HG03196 (cell line): ENCODE data around the gene ATP11A.

Experiments used
- ATAC-seq: cut with Tn5 transposase; IDR thresholded peaks from one replicate; pipeline ENCODE4 v1.9.1; 2021; ENCODE audit not compliant: unreplicated experiment

Gene ATP11A

GRCh38 chr13:112813552-112813951 lies 123.7 kb downstream of the ATP11A start:
- ATAC-seq, result no peak

GRCh38 chr13:112814905-112815585 lies 125.2 kb downstream of the ATP11A start:
- ATAC-seq, result no peak

GRCh38 chr13:112815871-112816270 lies 126.0 kb downstream of the ATP11A start:
- ATAC-seq, result no peak

GRCh38 chr13:112818040-112818697 lies 128.3 kb downstream of the ATP11A start:
- ATAC-seq, result no peak

- no peak for ATAC-seq
These were observed 128.8 kb downstream of the ATP11A start for GRCh38 chr13:112818698-112819045.

- no peak for ATAC-seq
These were observed 129.3 kb downstream of the ATP11A start for GRCh38 chr13:112819111-112819510.

GRCh38 chr13:112819816-112820215 lies 130.0 kb downstream of the ATP11A start:
- no peak for ATAC-seq

GRCh38 chr13:112820318-112820717 lies 130.5 kb downstream of the ATP11A start:
- no peak for ATAC-seq

- no peak for ATAC-seq
These were observed 131.7 kb downstream of the ATP11A start for GRCh38 chr13:112821340-112822055.

GRCh38 chr13:112822851-112823250 lies 133.0 kb downstream of the ATP11A start:
- no peak for ATAC-seq

- ATAC-seq, result no peak
These were observed 134.6 kb downstream of the ATP11A start for GRCh38 chr13:112824429-112824828.

GRCh38 chr13:112825071-112825470 lies 135.2 kb downstream of the ATP11A start:
- no peak for ATAC-seq

GRCh38 chr13:112825875-112826274 lies 136.0 kb downstream of the ATP11A start:
- ATAC-seq, result no peak

- no peak for ATAC-seq
These were observed 136.7 kb downstream of the ATP11A start for GRCh38 chr13:112826565-112826964.

GRCh38 chr13:112828082-112828699 lies 138.4 kb downstream of the ATP11A start:
- ATAC-seq, result no peak

- ATAC-seq, result no peak
These were observed 138.9 kb downstream of the ATP11A start for GRCh38 chr13:112828756-112829155.

- no peak for ATAC-seq
These were observed 141.4 kb downstream of the ATP11A start for GRCh38 chr13:112831196-112831595.

GRCh38 chr13:112831801-112832200 lies 142.0 kb downstream of the ATP11A start:
- no peak for ATAC-seq

GRCh38 chr13:112832811-112833210 lies 143.0 kb downstream of the ATP11A start:
- no peak for ATAC-seq

GRCh38 chr13:112833551-112834257 lies 143.9 kb downstream of the ATP11A start:
- ATAC-seq, result no peak

- no peak for ATAC-seq
These were observed 145.5 kb downstream of the ATP11A start for GRCh38 chr13:112835344-112835743.
